HepG2 (cell line): Measurements from ENCODE around the gene GRAMD2A. TPM values are rescaled to one million over a fixed set of nuclear protein-coding genes. Genes with fewer than 3 reads are reported as not detected.

Experiments
- ATAC-seq: fragments of 200-7000 bp; cut with Tn5 transposase; 3 replicates; pipeline ENCODE4 v1.9.1; 2020; ENCODE audit warnings: mild to moderate bottlenecking, moderate library complexity
- BruUV-seq: library from RNA; stranded (reverse); fragments of 400-500 nt; replicated peaks from 2 replicates; lab custom pipeline; 2021; lab: Mats Ljungman, UMichigan
- CTCF ChIA-PET: fragments of 300-600 bp; formaldehyde crosslinking; extraction: SDS; loops from one replicate; lab custom pipeline; 2021; ENCODE audit warnings: low total read pairs, inconsistent platforms, low intra/inter-chr PET ratio; lab: Yijun Ruan, JAX
- POLR2A ChIA-PET: fragments of 350-600 bp; sonication (Branson Sonifier 250); formaldehyde crosslinking; loops from one replicate; lab custom pipeline; 2020; ENCODE audit warnings: antibody characterized with exemption, inconsistent platforms; lab: Yijun Ruan, JAX
- DNase-seq: peaks from one replicate; pipeline ENCODE4 v3.0.0-alpha.2; 2015; ENCODE audit warnings: low spot score
- FAIRE-seq: peaks from 3 replicates; lab custom pipeline; 2011; peaks lifted over from hg19 to GRCh38; lab: Jason Lieb, UNC
- H2AFZ ChIP-seq: one replicate; pipeline ENCODE4 v1.6.1; 2011; ENCODE audit warnings: low read length, inconsistent platforms
- H3K27ac ChIP-seq: fragments of 300-600 bp; 3 replicates; pipeline ENCODE4 v1.8.0; 2011; ENCODE audit warnings: mixed run types, mild to moderate bottlenecking, mixed read lengths, low read length, inconsistent platforms; ENCODE audit not compliant: insufficient read depth; ENCODE audit errors: extremely low read length
- H3K27me3 ChIP-seq, 2 experiments: fragments of 200-600 bp in 1 of 2; 2 replicates in 1 of 2; 3 replicates in 1 of 2; pipeline versions ENCODE4 v1.6.0 to v1.8.0; 2011; ENCODE audit warnings: low read length in 2 of 2, mild to moderate bottlenecking in 2 of 2, moderate library complexity in 2 of 2, inconsistent platforms in 1 of 2; ENCODE audit not compliant: insufficient read depth in 2 of 2, control insufficient read depth in 1 of 2
- H3K36me3 ChIP-seq, 2 experiments: fragments of 200-600 bp in 1 of 2; replicated peaks in 1 of 2; 2 replicates in 1 of 2; 3 replicates in 1 of 2; pipeline versions ENCODE4 v1.5.1 to v1.8.0; 2011; ENCODE audit warnings: low read length in 2 of 2, inconsistent platforms in 1 of 2; ENCODE audit not compliant: insufficient read depth in 2 of 2, control insufficient read depth in 1 of 2
- H3K4me1 ChIP-seq: 2 replicates; pipeline ENCODE4 v1.5.1; 2012; ENCODE audit warnings: low read length, inconsistent platforms; ENCODE audit not compliant: insufficient read depth
- H3K4me2 ChIP-seq: 2 replicates; pipeline ENCODE4 v1.6.0; 2011; ENCODE audit warnings: low read depth, low read length, inconsistent platforms
- H3K4me3 ChIP-seq, 3 experiments: fragments of 200-600 bp in 1 of 3; sonication (generic), shearing (Covaris generic) in 1 of 3; replicated peaks in 1 of 3; 2 replicates each; pipeline ENCODE4 v1.5.1; 2011 to 2016; ENCODE audit warnings: low read length in 3 of 3, inconsistent platforms in 2 of 3, low read depth in 2 of 3, mild to moderate bottlenecking in 2 of 3, control low read depth in 1 of 3, mixed read lengths in 1 of 3; ENCODE audit not compliant: insufficient read depth in 1 of 3
- H3K79me2 ChIP-seq: one replicate; pipeline ENCODE4 v1.6.1; 2011; ENCODE audit warnings: low read length, inconsistent platforms; ENCODE audit not compliant: insufficient read depth
- H3K9ac ChIP-seq: 2 replicates; pipeline ENCODE4 v1.6.0; 2011; ENCODE audit warnings: mild to moderate bottlenecking, low read depth, low read length, inconsistent platforms; ENCODE audit not compliant: insufficient read depth
- H3K9me3 ChIP-seq: 2 replicates; pipeline ENCODE4 v1.5.1; 2012; ENCODE audit warnings: mild to moderate bottlenecking, low read length
- H4K20me1 ChIP-seq: 2 replicates; pipeline ENCODE4 v1.6.0; 2011; ENCODE audit warnings: inconsistent platforms, mild to moderate bottlenecking, low read length, moderate library complexity; ENCODE audit not compliant: insufficient read depth
- KDM5B ChIP-seq: sonication (generic); formaldehyde crosslinking; IDR thresholded peaks from 2 replicates; pipeline ENCODE4 v1.4.0; 2020; ENCODE audit warnings: missing genetic modification reagents, mild to moderate bottlenecking, borderline replicate concordance
- NR2F6 ChIP-seq, 2 experiments: IDR thresholded peaks; 2 replicates each; pipeline ENCODE4 v1.6.1; 2016; ENCODE audit warnings: antibody characterized with exemption in 1 of 2, mild to moderate bottlenecking in 1 of 2
- POGZ ChIP-seq: sonication (generic); formaldehyde crosslinking; IDR thresholded peaks from 2 replicates; pipeline ENCODE4 v1.4.0; 2020; ENCODE audit warnings: mild to moderate bottlenecking, missing genetic modification reagents
- REL ChIP-seq: sonication (generic); formaldehyde crosslinking; conservative IDR thresholded peaks from 2 replicates; pipeline ENCODE4 v1.8.0; 2022; ENCODE audit warnings: mild to moderate bottlenecking, missing genetic modification reagents, moderate library complexity
- TGIF2 ChIP-seq: IDR thresholded peaks from 2 replicates; pipeline ENCODE4 v1.6.1; 2016; ENCODE audit warnings: control low read depth, missing compliant biosample characterization
- U2AF2 ChIP-seq: fragments of 200-400 bp; formaldehyde crosslinking; IDR thresholded peaks from 2 replicates; pipeline ENCODE4 v1.6.1; 2017; ENCODE audit warnings: low read depth, mild to moderate bottlenecking, low read length
- ZBTB33 ChIP-seq: sonication (generic); formaldehyde crosslinking; IDR thresholded peaks from 2 replicates; pipeline ENCODE4 v1.4.0; 2020; ENCODE audit warnings: missing genetic modification reagents
- ZMYM4 ChIP-seq: sonication (generic); formaldehyde crosslinking; IDR thresholded peaks from 2 replicates; pipeline ENCODE4 v1.8.1; 2023; ENCODE audit warnings: mild to moderate bottlenecking, missing genetic modification reagents
- ZNF207 ChIP-seq: fragments of 450-650 bp; IDR thresholded peaks from 2 replicates; pipeline ENCODE4 v1.6.1; 2016; ENCODE audit warnings: antibody characterized with exemption, borderline replicate concordance
- ZNF230 ChIP-seq: sonication (generic); formaldehyde crosslinking; IDR thresholded peaks from 2 replicates; pipeline ENCODE4 v1.4.0; 2020; ENCODE audit warnings: mild to moderate bottlenecking, missing genetic modification reagents
- ZNF549 ChIP-seq: sonication (generic); formaldehyde crosslinking; IDR thresholded peaks from 2 replicates; pipeline ENCODE4 v1.5.0; 2020; ENCODE audit warnings: missing genetic modification reagents
- ZNF563 ChIP-seq: sonication (generic); formaldehyde crosslinking; IDR thresholded peaks from 2 replicates; pipeline ENCODE4 v1.8.0; 2022; ENCODE audit warnings: mild to moderate bottlenecking, moderate library complexity, missing genetic modification reagents
- ZNF703 ChIP-seq: sonication (generic); formaldehyde crosslinking; IDR thresholded peaks from 2 replicates; pipeline ENCODE4 v1.5.1; 2020; ENCODE audit warnings: missing genetic modification reagents, mild to moderate bottlenecking, moderate library complexity, borderline replicate concordance
- ZNF878 ChIP-seq: sonication (generic); formaldehyde crosslinking; IDR thresholded peaks from 2 replicates; pipeline ENCODE4 v1.8.1; 2023; ENCODE audit warnings: mild to moderate bottlenecking, missing genetic modification reagents, moderate library complexity
- WGBS: methylation state at CpG from one replicate; pipeline ENCODE4 v1.1.6; 2017; ENCODE audit warnings: low lambda C conversion rate; 5-methylcytosine and 5-hydroxymethylcytosine counted together
- in situ Hi-C: cut with HindIII; loops from 2 replicates; pipeline ENCODE4 v1.10.0; 2017; ENCODE audit warnings: low pct_unique_long_range_greater_than_20kb; ENCODE audit not compliant: extremely low pct_ligation_motif_present
- intact Hi-C: fragments of 100-400 bp; cut with micrococcal nuclease; formaldehyde crosslinking; loops from one replicate; pipeline ENCODE4 v1.10.0; 2022; ENCODE audit not compliant: unreplicated experiment
- polyA plus RNA-seq, 8 experiments: library from polyadenylated mRNA; depleted of rRNA in 3 of 8; stranded (reverse) in 7 of 8; unstranded in 1 of 8; fragments of >200 nt; fragmentation: Illumina TruSeq in 4 of 8; extraction: Trizol in 4 of 8; gene quantifications; 2 replicates each; pipeline versions ENCODE4 v1.2.1 to v1.2.3, GENCODE V29; 2011 to 2016; ENCODE audit warnings: low read depth in 4 of 8, missing spikeins in 1 of 8, mixed read lengths in 1 of 8; ENCODE audit not compliant: insufficient read depth in 1 of 8
- total RNA-seq, 5 experiments: library from RNA; depleted of rRNA; stranded (reverse); fragments of >200 nt; fragmentation: Illumina TruSeq; extraction: Trizol; gene quantifications; 2 replicates each; pipeline ENCODE4 v1.2.3, GENCODE V29; 2016; ENCODE audit warnings: low read depth in 1 of 5
- TF ChIP-seq, protein P1 (sequence below): sonication (generic); formaldehyde crosslinking; IDR thresholded peaks from 2 replicates; pipeline ENCODE4 v1.4.0; 2020; ENCODE audit warnings: mild to moderate bottlenecking, missing genetic modification reagents

Gene GRAMD2A
- total and polyA plus RNA-seq, 2 of the 13 experiments (the other 11 are each of a cell fraction or from before 2014, with no cell fraction given), result 0.04 TPM; not detected in 1

GRCh38 chr15:72182244-72182643 lies 15.3 kb downstream of the GRAMD2A start:
- no TSS peak for BruUV-seq
- in situ Hi-C loops (no loop called here), intact Hi-C loops (no loop called here)
- POLR2A ChIA-PET, result no interaction called here
- Histone ChIP-seq H2AFZ (no peak overlapping the region), H3K4me2 (no peak overlapping the region; the same call in 1 of the 2 replicates), H3K9ac (no peak overlapping the region), H3K27ac (peak overlapping the region; percentile 61), H3K4me3 (no peak overlapping the region), H3K4me1 (peaks cover 62% of the 10 kb centered on the region), H3K27me3 (peaks cover 2 to 20% of the 10 kb centered on the region in 2 experiments; a peak in 3 of 5 replicates), H3K36me3 (no peaks in the 10 kb centered on the region), H3K79me2 (no peaks in the 10 kb centered on the region), H4K20me1 (no peaks in the 10 kb centered on the region), H3K9me3 (no peaks in the 10 kb centered on the region)
- WGBS, result 82% methylated on average over 3 of the region's 3 CpGs
- FAIRE-seq, result no peak
- no peak for DNase-seq
- no peak for ATAC-seq
- CTCF ChIA-PET, result no interaction called here
- TF ChIP-seq ZNF549 (CRISPR knock-in tag), result no peak
- no peak for TF ChIP-seq ZNF230 (CRISPR knock-in tag)
- TF ChIP-seq TGIF2 (CRISPR knock-in tag), result no peak
- TF ChIP-seq, protein P1, sequence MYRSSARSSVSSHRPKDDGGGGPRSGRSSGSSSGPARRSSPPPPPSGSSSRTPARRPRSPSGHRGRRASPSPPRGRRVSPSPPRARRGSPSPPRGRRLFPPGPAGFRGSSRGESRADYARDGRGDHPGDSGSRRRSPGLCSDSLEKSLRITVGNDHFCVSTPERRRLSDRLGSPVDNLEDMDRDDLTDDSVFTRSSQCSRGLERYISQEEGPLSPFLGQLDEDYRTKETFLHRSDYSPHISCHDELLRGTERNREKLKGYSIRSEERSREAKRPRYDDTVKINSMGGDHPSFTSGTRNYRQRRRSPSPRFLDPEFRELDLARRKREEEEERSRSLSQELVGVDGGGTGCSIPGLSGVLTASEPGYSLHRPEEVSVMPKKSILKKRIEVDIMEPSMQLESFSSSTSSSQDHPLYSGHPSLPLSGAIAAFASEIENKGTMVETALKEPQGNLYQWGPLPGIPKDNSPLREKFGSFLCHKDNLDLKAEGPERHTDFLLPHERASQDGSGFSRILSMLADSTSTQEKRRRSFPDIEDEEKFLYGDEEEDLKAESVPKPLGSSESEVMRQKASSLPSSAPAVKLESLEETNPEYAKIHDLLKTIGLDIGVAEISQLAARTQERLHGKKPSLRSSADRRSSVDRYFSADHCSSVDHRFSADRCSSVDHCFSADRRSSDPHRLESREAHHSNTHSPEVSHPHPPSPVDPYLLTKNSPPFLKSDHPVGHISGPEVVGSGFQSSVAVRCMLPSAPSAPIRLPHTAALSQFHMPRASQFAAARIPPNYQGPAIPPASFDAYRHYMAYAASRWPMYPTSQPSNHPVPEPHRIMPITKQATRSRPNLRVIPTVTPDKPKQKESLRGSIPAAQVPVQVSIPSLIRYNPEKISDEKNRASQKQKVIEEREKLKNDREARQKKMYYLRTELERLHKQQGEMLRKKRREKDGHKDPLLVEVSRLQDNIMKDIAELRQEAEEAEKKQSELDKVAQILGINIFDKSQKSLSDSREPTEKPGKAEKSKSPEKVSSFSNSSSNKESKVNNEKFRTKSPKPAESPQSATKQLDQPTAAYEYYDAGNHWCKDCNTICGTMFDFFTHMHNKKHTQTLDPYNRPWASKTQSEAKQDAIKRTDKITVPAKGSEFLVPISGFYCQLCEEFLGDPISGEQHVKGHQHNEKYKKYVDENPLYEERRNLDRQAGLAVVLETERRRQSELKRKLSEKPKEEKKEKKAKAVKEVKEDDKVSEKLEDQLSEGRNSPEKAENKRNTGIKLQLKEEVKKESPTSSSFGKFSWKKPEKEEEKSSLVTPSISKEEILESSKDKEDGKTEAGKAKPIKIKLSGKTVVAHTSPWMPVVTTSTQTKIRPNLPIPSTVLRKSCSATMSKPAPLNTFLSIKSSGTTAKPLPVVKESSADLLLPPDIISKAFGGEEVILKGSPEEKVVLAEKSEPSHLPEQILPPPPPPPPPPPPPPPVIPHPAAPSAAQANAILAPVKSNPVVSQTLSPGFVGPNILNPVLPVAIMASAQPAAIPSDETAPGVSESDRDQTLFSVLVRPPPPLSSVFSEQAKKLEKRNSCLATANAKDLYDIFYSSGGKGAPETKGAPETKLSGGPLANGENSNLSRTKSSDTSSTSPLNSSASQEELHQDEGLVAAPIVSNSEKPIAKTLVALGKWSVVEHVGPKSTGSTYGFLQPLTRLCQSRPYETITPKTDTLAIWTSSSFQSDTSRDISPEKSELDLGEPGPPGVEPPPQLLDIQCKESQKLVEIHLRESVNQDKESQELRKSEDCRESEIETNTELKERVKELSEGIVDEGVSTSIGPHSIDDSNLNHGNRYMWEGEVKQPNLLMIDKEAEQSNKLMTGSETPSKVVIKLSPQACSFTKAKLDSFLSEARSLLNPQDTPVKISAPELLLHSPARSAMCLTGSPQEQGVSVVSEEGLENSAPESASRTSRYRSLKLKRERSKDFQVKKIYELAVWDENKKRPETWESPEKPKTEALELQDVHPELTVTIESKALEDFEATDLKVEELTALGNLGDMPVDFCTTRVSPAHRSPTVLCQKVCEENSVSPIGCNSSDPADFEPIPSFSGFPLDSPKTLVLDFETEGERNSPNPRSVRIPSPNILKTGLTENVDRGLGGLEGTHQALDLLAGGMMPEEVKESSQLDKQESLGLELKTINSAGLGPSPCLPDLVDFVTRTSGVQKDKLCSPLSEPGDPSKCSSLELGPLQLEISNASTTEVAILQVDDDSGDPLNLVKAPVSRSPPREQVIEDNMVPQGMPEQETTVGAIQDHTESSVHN, result no peak
- no peak for TF ChIP-seq NR2F6 (IDR thresholded peaks at IDR 0.05)
- no peak for TF ChIP-seq NR2F6 (CRISPR knock-in tag; IDR thresholded peaks at IDR 0.05)
- no peak for TF ChIP-seq U2AF2
- TF ChIP-seq POGZ (CRISPR knock-in tag), result no peak
- TF ChIP-seq ZBTB33, result no peak
- TF ChIP-seq KDM5B (CRISPR knock-in tag), result no peak
- TF ChIP-seq ZMYM4 (CRISPR knock-in tag), result no peak
- no peak for TF ChIP-seq ZNF207
- TF ChIP-seq ZNF563 (CRISPR knock-in tag), result no peak
- no peak for TF ChIP-seq ZNF878 (CRISPR knock-in tag)
- no peak for TF ChIP-seq REL (CRISPR knock-in tag)
- no peak for TF ChIP-seq ZNF703 (CRISPR knock-in tag)
